NCI-H510A (cell line): ENCODE measurements around the gene BDKRB1.

Experiments
- DNase-seq: peaks from one replicate; lab custom pipeline; 2025; lab: John Stamatoyannopoulos, UW

BDKRB1 gene

DNA sequence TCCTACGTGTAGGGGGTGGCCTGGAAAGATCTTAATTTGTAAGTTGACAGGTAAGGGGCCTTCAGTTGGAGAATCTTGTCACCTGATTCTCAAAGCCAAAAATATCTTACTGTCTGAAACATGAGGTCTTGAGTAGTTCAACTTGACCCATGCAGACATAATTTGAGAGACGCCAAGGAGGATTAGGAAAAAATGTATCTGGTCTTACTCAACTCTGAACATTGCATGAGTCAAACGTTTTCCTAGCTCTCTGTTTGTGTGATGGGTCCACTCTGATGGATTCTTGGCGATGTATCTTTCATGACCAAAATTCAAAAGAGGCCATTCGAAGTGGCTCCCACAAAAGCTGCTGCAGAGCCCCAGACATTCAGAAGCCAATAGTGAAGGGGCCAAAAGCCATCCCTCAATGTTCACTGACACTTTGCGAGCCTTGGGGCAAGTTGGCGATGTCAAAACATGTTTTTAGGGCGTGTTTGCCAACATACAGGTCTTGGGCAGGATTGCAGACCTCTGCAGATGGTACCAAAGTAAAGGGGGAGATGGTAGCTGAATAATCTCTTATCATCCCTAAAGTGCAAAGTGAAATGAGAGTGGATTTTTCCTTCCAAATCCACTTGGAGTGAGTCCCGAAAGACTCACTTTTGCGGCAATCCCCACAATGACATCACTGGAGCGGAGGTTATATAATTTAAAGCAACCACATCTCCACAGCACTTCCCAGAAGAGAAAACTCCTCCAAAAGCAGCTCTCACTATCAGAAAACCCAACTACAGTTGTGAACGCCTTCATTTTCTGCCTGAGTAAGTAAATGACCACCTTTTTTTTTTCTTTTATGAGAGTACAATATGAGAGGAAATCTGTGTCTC is at the start of gene BDKRB1:
BDKRB1 (plus strand) TSS at position 710 of the 866 bp plus-strand sequence. CDS start 7,473 bp downstream, outside the sequence.
- no peak for DNase-seq

DNA sequence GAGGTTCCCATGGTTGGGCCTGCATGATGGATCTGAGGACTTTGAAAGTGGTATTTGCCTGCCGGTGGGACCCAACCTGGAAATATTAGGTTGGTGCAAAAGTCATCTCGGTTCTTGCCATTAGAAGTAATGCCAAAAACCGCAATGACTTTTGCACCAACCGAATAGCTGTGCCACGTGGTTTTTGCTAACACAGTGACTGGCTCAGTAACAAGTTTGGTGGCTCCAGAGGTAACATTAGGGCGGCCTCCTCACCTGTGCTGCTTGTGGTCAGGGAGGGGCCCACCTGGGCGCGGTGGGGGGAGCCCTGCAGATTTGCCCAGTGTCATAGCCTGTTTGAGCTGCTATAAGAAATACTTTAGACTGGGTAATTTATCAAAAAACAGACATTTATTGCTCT is 49.5 kb upstream of the BDKRB1 start:
- no peak for DNase-seq

DNA sequence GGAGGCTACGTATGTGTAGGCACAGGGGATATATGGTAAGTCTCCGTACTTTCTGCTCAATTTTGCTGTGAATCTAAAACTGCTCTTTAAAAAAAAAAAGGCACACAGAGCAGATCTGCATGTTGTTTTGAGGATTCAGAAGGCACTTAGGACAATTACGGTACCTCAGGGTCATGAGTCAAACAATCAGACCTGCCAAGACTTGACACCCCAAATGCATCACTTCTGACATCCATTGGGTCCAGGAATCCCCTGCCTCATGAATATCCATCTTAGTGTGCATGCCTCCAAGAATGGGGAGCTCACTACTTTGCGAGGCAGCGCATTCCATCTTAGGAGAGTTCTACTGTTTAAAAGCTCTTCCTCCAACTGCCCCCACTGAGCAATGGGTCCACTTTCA is 48.3 kb upstream of the BDKRB1 start:
- DNase-seq = no peak

DNA sequence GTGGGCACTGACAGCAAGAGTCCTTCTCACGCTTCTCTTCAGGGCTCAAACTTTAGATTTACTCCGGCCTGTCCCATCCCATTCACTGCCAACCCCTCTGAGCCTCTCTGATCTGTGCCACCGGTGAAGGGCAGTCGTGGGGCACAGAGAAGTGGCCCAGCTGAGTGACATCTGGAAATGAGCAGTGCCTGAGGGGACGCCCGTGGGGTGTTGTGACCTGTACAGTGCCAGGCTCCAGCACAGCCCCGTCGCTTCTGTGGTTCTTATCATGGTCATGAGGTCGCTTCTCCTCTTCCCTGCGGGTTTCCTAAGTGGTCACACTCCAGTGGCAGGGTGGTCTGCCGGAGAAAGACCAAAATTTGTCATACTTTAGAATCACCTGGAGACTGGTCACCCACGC is 47.3 kb upstream of the BDKRB1 start:
- DNase-seq = no peak

DNA sequence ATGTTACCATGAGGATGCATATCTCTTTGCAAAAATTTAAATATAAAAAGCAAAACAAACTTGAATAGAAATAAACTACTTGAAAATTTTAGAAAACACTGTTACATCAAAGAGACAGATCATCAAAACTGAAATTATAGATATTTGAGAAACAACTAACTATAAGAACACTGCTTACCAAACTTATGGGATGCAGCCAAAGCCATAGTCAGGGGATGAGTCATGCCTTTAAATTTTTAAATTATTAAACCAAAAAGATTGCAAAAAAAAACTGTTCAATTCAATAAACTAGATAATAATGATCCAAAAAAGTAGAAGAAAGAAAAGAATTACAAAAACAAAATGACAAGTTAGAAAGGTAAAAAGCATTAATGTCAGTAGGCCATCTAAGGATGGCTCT is 43.9 kb upstream of the BDKRB1 start:
- no peak for DNase-seq

DNA sequence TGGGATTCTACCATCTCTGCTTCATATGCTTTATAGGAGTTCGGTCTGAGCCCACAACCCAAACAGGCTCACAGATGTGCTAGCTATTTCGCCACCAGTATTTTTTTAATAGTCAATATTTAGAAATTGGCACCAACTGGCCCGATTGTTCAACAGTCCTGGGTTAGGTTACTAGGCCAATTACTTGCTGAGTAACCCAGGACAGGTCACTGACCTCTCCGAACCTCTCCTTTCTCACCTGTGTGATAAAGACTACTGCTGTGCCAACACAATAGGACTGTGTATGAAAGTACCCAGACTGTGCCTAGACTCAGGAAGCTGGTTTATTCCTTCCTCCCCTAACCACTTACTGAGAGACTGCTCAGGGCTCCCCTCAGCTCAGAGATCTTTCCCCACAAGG is 43.1 kb upstream of the BDKRB1 start:
- no peak for DNase-seq

DNA sequence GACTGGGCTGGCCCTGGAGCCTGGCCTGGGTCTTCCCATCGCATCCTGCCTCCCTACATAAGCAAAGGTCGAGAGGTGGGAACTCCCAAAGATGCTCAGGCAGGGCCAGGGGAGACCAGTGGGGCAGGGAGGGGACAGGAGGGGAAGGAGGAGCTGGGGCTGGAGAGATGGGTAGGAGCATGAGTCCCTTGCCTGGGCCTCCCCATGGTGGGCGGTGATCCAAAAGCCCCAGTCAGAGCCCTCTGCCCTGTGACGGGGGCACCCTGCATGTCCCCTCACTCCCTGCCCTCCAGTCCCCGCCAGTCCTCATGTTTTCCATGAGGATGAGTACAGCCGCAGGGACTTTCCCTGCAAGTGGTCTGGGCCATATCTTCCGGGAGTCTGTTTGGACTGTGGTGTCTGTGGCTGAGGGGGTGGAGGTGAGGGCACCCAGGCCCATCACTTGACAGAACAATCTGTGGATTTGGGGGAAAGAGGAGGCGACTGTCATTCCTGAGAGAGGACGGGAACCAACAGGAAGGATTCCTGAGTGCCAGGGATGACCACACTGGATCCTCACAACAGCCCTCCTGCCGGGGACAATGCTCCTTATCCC is 42.0 kb upstream of the BDKRB1 start:
- no peak for DNase-seq

DNA sequence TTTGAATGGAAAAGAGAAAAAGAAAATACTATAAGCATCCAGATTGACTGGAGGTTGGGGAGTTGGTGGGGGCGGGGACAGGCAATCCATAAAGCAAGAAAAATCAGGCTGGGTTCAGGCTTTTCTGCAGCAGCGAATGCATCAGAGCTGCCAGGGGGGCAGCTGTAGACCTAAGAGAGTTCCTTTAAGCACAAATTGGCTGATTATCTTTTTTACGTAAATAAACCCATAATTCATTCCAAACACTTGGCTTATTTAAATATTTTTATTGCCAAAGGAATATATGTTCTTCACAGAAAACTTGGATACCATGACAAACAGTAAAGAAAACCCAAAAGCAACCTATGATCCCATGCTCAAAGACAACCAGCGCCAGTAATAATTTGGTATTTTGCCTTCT is 41.2 kb upstream of the BDKRB1 start:
- DNase-seq = no peak

DNA sequence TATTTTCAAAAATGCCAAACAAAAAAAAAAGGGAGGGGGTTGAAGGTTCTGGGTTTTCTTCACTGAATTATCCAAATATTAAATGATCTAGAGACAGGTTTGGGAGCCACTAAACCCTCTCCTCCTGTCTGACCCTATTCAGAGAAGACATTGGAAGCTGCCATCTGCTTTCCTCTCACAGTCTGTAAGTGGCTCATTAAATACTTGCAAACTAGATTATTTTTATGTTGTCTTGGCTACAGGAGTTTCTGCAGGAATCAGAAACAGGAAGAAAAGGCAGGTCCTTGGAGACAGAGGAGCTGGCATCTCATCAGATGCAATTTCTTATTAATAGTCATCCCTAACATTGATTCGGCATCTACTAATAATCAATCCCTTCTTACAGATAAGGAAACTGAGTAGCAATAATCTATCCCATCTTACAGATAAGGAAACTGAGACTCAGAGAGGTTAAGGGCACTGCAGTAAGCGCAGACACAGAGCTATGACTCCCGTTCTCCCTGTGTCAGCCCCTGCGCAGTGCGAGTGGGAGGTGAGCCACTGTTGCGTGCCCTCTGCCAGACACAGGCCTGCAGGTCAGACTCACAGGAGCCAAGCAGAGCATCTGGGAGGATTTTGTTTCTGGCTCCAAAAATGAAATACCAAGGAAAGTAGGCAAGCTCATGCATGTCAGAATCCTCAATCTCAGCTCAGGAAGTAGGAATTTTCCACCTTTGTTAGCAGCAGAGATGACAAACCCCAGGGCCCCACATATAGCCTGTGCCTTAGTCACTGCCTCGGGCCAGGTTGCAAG is 40.4 kb upstream of the BDKRB1 start:
- no peak for DNase-seq

DNA sequence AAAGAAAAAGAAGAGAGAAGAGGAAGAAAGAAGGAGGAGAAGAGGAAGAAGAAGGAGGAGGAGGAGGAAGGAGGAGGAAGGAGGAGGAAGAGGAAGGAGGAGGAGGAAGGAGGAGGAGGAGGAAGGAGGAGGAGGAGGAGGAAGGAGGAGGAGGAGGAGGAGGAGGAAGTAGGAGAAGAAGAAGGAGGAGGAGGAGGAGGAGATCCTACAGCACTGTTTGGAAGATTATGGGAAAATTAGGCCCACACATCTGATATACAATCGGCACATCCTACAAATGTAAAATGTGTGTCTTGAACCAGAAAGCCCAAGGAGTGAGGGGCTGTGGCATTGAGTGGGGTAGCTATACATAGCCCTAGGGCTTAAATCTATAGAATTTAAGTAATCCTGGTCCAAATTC is 39.4 kb upstream of the BDKRB1 start:
- DNase-seq = no peak

DNA sequence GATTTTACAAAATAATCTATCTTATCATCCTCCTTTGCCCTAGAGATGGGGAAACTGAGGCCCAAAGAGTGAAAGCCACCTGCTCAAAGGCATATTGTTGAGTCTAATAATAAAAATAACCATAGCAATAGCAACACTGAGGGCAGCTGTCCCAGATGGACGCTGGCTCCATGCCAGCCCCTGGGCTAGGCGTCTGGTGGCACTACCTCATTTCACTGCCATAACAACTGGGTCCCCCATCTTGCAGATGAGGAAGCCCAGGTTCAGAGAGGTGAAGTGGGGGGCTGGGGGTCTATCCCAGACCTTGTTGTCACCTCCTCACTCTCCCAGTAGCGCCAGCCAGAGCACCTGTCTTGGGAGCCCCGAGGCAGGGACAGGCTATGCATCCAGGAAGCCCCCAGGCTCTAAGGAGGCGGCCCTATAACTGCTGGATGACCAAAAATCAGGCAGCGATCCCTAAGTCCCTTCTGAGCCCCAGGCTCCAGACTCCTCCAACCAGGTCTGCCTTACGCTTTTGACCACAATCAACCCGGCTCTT is 38.6 kb upstream of the BDKRB1 start:
- no peak for DNase-seq

DNA sequence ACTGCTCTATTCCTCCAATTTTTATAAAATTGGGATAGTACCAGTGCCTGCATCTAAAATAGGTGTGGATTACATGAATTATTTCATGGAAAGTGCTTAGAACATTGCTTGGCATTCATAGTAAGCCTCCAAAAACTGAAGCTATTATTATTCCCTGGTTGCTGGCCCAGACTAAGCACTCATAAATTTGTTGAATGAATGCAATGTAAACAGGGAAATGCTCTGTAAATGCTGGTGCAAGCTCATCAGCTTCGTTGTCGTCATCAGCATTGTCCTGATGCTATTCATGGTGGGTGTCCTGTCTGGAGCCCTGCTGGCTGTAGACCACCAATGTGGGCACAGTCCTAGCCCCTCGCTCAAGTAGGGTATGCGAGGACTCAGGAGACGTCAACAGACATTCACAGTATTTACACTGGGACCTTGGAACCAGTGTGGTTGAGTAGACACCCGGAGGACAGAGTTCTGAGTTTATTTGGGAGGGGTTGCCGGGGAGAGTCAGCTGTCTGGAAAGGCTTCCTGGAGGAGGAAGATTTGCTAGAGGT is 34.8 kb upstream of the BDKRB1 start:
- DNase-seq = no peak

DNA sequence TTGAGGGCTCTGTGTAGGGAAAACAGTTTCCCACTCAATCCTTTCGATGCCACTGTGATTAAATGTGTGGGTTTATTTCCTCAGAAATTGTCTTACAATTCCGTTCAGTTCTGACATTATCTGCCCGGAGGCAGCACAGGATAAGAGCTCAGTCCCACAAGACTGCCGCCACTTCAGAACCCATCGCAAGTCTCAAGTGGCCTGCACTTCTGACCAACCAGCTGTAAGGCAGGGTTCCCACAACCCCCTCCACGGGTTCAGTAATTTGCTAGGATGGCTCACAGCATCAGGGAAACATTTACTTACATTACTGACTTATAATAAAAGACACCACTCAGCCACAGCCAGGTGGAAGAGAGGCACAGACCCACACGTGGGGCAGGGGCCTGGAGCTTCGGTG is 34.2 kb upstream of the BDKRB1 start:
- DNase-seq = peak; percentile 56

DNA sequence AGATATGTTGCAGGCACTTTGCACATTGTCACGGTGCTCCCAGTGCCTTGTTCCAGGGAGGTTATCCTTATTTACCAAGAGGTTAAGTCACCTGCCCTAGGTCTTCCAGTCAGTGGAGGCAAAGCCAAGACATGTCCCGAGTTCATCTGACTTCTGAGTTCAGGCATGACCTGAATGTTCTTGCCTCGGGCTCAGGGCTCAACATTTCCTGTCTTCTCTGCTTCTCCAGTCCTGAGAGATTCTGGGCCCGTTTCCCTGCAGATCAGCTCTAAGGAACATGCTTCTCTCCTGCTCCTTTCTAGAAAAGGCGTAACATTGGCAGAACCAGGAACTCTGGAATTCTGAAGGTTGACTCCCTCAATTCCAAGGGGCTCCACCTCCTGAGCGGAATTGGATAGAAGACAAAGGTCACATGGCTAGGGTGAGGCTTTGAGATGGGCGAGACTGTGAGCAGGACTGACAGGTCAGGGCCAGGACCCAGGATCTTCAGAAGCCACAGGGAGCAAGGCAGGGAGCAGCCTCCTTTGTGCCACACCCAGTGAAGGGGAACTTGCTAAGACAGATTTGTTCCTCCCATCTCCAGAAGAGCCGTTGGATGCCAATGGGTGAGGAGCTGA is 31.4 kb upstream of the BDKRB1 start:
- DNase-seq = no peak

DNA sequence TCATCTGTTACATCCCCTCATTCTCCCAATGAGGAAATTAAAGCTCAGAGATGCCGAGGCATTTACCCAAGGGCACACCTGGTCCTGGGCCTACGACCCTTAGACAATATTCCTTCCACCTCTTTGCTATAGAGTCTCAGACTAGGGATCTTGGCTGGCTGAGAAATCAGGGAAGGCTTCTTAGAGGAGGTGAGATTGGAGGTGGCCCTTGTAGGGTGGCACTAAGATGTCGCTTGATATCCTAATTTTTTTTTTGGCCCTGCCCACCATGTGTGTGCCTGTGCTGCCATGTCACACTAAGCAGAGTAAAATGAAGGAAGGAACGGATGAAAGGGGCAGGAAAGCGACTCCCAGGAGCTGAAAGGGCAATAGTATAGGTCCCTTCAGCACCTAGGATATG is 30.8 kb upstream of the BDKRB1 start:
- no peak for DNase-seq

DNA sequence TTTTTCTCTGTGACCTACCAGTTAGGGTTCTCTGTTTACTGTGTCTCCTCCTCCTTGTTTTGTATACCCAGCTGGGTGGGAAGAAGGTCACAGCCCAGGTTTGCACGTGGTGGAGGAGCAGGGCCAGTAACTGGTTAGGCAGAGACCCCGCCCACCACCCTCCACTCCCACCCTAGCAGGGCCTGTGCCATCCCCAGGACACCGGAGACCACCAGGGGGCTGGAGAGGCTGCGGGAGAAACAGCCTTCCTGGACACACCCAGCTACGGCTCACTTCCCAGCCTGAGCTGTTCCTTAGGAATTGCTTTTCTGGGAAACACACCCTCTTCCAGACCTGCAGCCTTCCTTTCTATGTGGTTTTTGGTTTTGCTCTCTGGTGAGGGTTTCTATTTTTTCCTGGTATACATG is 30.3 kb upstream of the BDKRB1 start:
- no peak for DNase-seq

DNA sequence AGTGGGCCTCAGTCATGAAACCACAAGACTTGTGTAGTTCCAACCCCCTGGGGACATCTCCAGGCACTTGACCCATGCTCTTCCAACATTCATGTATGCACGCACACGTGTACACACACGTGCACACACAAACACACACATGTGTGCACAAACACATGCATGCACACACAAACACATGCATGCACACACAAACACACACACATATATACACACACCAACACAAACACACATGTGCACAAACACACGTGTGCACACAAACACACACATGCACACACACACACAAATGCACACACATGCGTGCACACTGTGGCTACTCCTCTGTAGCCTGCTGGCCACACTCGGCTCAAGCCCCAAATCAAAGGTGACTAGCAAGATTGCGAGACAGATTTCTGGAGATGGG is 28.6 kb upstream of the BDKRB1 start:
- no peak for DNase-seq

DNA sequence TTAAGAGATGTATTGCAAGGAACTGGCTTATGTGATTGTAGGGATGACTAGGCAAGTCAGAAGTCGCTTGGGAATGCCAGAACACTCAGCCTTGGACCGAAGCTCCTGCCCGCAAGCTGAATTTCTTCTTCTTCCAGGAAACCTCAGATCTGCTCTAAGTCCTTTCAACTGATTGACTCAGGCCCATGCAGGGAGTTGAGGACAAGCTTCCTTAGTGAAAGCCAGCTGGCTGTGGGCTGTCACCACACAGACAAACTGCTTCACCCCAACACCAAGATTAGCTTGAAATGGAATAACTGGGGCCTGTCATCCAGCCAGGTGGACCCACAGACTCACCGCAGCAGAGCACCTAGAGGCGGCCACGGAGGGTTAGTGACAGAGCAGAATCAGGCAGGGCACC is 26.7 kb upstream of the BDKRB1 start:
- DNase-seq = no peak

DNA sequence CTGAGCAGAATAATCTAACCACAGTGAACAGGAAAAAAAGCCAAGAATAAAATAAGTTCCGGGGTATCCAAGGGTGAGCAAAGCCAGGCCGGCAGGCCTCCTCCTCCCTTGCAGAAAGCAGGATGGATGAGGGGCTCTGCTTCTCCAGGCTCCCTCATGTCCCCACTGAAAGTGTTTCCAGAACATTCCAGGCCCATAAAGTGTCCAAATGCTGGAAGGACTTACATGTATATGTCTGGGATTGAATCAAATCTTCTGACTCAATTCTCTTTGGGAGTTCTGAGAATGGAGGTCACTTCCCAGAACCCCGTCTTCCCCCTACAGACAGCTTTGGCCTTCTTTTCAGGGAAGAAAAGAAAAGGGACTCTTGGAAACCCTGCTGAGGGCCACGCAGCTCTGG is 25.0 kb upstream of the BDKRB1 start:
- no peak for DNase-seq

DNA sequence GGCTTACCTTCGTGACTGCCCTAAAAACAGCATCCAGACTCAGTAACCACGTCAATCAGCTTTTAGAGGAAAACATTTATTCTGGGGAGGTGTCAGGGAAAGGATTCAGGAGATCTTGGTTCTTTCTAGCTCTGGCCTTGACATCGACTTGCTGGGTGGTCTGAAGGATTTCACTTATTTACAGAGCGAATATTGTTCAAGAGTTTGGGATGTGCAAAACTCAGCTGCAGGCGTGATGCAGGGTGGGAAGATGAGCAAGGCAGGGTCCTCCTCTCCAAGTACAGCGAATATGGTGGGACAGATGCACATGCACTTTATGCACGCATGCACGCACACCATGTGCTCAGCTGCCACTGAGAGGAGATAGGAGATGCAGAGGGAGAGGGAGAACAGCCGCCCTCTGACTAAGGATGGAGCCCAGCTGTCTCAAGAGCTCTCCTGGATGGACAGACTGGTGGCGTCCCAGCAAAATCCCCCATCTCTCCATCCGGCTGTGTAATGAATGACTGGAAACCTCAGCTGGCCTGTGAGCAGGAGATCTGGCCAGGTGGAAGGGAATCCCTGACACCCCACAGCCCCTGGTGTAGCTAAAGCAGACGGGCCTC is 24.4 kb upstream of the BDKRB1 start:
- no peak for DNase-seq

DNA sequence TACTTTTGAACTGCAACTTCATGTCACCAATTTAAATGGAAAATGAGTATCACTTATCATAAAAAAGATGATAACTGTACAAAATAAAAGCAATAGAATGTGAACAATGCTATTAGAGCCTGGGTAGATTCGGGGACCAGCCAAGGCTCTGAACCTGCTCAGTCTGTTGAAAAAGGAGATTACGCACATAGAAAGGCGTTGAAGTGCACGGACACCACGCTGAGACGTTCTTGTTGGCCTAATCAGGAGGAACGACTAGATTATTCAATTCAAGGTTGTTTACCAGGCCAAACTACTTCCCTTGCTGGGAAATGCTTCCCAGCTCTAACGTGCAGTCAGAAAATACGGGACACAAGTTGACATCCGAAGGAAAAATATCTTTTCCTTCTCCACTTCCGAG is 23.5 kb upstream of the BDKRB1 start:
- DNase-seq = no peak

DNA sequence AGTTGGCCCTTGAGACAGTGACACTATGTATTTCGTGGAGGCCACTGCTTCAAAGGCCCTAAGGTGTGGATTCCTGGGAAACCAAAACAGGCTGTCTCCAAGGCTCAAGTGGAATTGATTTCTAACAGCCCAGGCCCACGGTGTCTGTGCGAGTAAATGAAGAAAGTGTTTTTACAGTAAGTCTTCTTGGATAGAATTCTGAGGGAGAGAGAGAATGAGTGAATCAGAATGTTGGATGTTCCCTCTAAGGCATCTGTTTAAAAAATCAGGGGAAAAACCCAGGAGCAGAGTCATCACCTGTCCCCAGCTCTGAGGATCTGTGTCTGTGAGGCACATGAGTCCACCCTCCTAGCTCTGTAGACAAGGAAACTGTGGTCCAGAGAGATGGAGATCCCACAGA is 22.3 kb upstream of the BDKRB1 start:
- no peak for DNase-seq
